Left lung (tissue), 10 donors: ENCODE data around the gene CDH12. TPM values are rescaled to one million over a fixed set of nuclear protein-coding genes. Genes with fewer than 3 reads are reported as not detected.

Experiments used
- ATAC-seq: fragments of 200-7000 bp; cut with Tn5 transposase; one replicate; pipeline ENCODE4 v1.9.1; 2020; ENCODE audit warnings: moderate library complexity
- DNase-seq, 4 donors: peaks; one replicate each; pipeline ENCODE4 v3.0.0-alpha.2; 2013 to 2020
- H3K27ac ChIP-seq, 2 donors: fragments of 200-600 bp; sonication (generic) in 1 of 2; one replicate each; pipeline versions ENCODE4 v1.5.0 to v1.8.0; 2020 to 2021
- H3K27me3 ChIP-seq, 2 donors: fragments of 200-600 bp; sonication (generic) in 1 of 2; one replicate each; pipeline versions ENCODE4 v1.5.0 to v1.8.0; 2020 to 2021
- H3K36me3 ChIP-seq, 2 donors: fragments of 200-600 bp; sonication (generic) in 1 of 2; one replicate each; pipeline versions ENCODE4 v1.5.0 to v1.8.0; 2020 to 2021
- H3K4me1 ChIP-seq, 2 donors: fragments of 200-600 bp; one replicate each; pipeline ENCODE4 v1.8.0; 2021
- H3K4me3 ChIP-seq, 2 donors: fragments of 200-600 bp; sonication (generic) in 1 of 2; one replicate each; pipeline versions ENCODE4 v1.5.0 to v1.8.0; 2020 to 2021; ENCODE audit warnings: mild to moderate bottlenecking in 1 of 2
- H3K9me3 ChIP-seq, 2 donors: fragments of 200-600 bp; sonication (generic) in 1 of 2; one replicate each; pipeline versions ENCODE4 v1.5.0 to v1.8.0; 2020 to 2021
- CTCF ChIP-seq, 2 donors: fragments of 200-600 bp; sonication (generic) in 1 of 2; IDR thresholded peaks; one replicate each; pipeline versions ENCODE4 v1.5.0 to v1.8.0; 2021; ENCODE audit warnings: antibody characterized with exemption in 2 of 2
- intact Hi-C, 2 donors: fragments of 100-400 bp; cut with DNase I; formaldehyde crosslinking; loops; one replicate each; pipeline versions ENCODE4 v1.11.2 to v1.14.2; 2022
- polyA plus RNA-seq, 6 donors: library from polyadenylated mRNA; unstranded; fragments of 120-200 nt; gene quantifications; one replicate each; pipeline ENCODE4 v1.2.1, GENCODE V29; 2013; ENCODE audit not compliant: insufficient read length in 6 of 6
- total RNA-seq, 2 donors: library from RNA; stranded (reverse); fragmentation: NEBNext Ultra II Directional; extraction: Animal tissue kit (Norgen Biotek cat#: 25700); gene quantifications; one replicate each; pipeline ENCODE4 v1.2.1, GENCODE V29; 2021
- donor health status: DM: no; HTN: yes; CAD: no.
- donor health status: DM: no; HTN: no; CAD: no.

CDH12 gene
- total and polyA plus RNA-seq, 8 donors, result 2.6 to 6.5 (median 5.2) TPM; not detected in 2

DNA sequence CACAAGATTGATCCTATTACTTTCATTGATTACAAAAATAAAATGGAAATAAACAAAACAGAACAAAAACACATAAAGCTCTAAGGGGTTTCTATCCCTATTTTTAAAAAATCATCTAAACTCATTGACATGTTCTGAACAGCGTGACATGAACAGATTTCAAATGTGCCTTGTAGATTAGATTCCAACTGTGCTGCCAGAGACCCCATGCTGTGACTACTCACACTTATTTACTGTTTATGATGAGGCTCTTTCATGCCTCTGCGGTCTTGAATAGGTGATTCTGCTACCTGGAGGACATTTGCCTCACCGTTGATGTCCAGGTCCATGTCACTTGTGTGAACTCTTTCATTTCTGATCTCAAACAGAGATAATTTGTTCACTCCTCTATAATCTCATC lies 990.2 kb downstream of the CDH12 start:
- H3K27me3 ChIP-seq, result no peaks in the 10 kb centered on the region
- no peaks in the 10 kb centered on the region for H3K36me3 ChIP-seq
- peaks cover 0 to 10% of the 10 kb centered on the region in 2 donors for H3K9me3 ChIP-seq
- DNase-seq, result no peak
- TF ChIP-seq CTCF (IDR thresholded peaks at IDR 0.05), result no peak
- no peak overlapping the region for H3K4me3 ChIP-seq
- no peak for ATAC-seq
- no peak overlapping the region for H3K27ac ChIP-seq
- no peaks in the 10 kb centered on the region for H3K4me1 ChIP-seq
- intact Hi-C loops, result no loop called here

GRCh38 chr5:21858441-21858840 lies 994.7 kb downstream of the CDH12 start:
- Histone ChIP-seq H3K27me3 (no peaks in the 10 kb centered on the region), H3K4me1 (no peaks in the 10 kb centered on the region), H3K27ac (no peak overlapping the region), H3K36me3 (no peaks in the 10 kb centered on the region), H3K4me3 (no peak overlapping the region), H3K9me3 (no peaks in the 10 kb centered on the region)
- ATAC-seq (no peak), DNase-seq (no peak)
- no peak for TF ChIP-seq CTCF (IDR thresholded peaks at IDR 0.05)
- intact Hi-C loops, result no loop called here

GRCh38 chr5:21856987-21857386 lies 996.2 kb downstream of the CDH12 start:
- intact Hi-C loops, result no loop called here
- no peaks in the 10 kb centered on the region for H3K27me3 ChIP-seq
- ATAC-seq (no peak), DNase-seq (no peak)
- no peaks in the 10 kb centered on the region for H3K9me3 ChIP-seq
- TF ChIP-seq CTCF (IDR thresholded peaks at IDR 0.05), result no peak
- H3K4me3 ChIP-seq, result no peak overlapping the region
- H3K27ac ChIP-seq, result no peak overlapping the region
- H3K36me3 ChIP-seq, result no peaks in the 10 kb centered on the region
- no peaks in the 10 kb centered on the region for H3K4me1 ChIP-seq

DNA sequence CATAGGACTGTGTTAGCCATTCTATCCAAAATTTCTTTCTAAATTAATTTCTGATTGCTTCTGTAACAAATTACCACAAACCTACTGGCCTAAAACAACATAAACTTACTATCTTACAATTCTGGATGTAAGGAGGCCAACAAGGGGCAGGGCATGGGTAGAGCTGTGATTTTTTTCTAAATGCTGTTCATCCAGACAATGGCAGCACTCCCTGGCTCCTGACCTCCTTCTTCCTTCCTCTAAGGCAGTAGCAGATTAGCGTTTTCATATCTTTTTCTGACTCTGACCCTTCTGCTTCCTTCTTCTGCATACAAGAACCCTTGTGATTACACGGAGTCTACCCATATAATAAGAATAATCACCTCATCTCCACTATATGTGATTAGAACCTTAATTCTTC lies 1005.8 kb downstream of the CDH12 start:
- H3K4me3 ChIP-seq, result no peak overlapping the region
- TF ChIP-seq CTCF (IDR thresholded peaks at IDR 0.05), result no peak
- no peaks in the 10 kb centered on the region for H3K9me3 ChIP-seq
- intact Hi-C loops, result no loop called here
- no peaks in the 10 kb centered on the region for H3K36me3 ChIP-seq
- no peaks in the 10 kb centered on the region for H3K27me3 ChIP-seq
- ATAC-seq (no peak), DNase-seq (no peak)
- H3K4me1 ChIP-seq, result no peaks in the 10 kb centered on the region
- no peak overlapping the region for H3K27ac ChIP-seq

GRCh38 chr5:21844960-21845359 lies 1008.2 kb downstream of the CDH12 start:
- intact Hi-C loops, result no loop called here
- H3K4me1 ChIP-seq, result no peaks in the 10 kb centered on the region
- no peak for DNase-seq
- TF ChIP-seq CTCF (IDR thresholded peaks at IDR 0.05), result no peak
- no peak overlapping the region for H3K27ac ChIP-seq
- H3K27me3 ChIP-seq, result no peaks in the 10 kb centered on the region
- no peak overlapping the region for H3K4me3 ChIP-seq
- no peaks in the 10 kb centered on the region for H3K9me3 ChIP-seq
- no peak for ATAC-seq
- H3K36me3 ChIP-seq, result no peaks in the 10 kb centered on the region
